ENCODE measurements around the gene GRAMD1A. TPM values are rescaled to one million over a fixed set of nuclear protein-coding genes. Genes with fewer than 3 reads are reported as not detected.

Gene GRAMD1A
- total RNA-seq, 1 experiment from 2014 or later = 75.4 TPM

- Histone ChIP-seq H3K27ac (ENCODE audit: low read depth, low read length) (no peak overlapping the region), H3K9ac (ENCODE audit: low read length) (no peak overlapping the region), H3K36me3 (ENCODE audit: control insufficient read depth in 1 of 2, insufficient read depth in 2 of 2, low read length in 2 of 2) (no peaks in the 10 kb centered on the region), H3K27me3 (ENCODE audit: insufficient read depth, low read length) (no peaks in the 10 kb centered on the region), H3K9me2 (ENCODE audit: insufficient read depth) (no peaks in the 10 kb centered on the region), H3K79me2 (ENCODE audit: insufficient read depth, low read length) (no peaks in the 10 kb centered on the region), H4K20me1 (ENCODE audit: insufficient read depth) (no peaks in the 10 kb centered on the region), H3K4me3 (replicated peaks in 1 of 2; ENCODE audit: low read depth in 1 of 2, low read length in 2 of 2) (no peak overlapping the region), H3K4me1 (ENCODE audit: control insufficient read depth in 1 of 2, insufficient read depth in 2 of 2, low read length in 2 of 2) (peaks cover 0 to 16% of the 10 kb centered on the region in 2 experiments; a peak in 2 of 4 replicates), H3K9me3 (ENCODE audit: control insufficient read depth in 1 of 2, insufficient read depth in 1 of 2, low read depth in 1 of 2, low read length in 2 of 2) (no peaks in the 10 kb centered on the region), H3K4me2 (ENCODE audit: low read length) (no peak overlapping the region), H2AFZ (ENCODE audit: low read depth, low read length, poor library complexity, severe bottlenecking) (no peak overlapping the region)
- RAD21 ChIA-PET (ENCODE audit: low non-redundant PET in 1 of 2, low total read pairs in 2 of 2, uncharacterized antibody in 2 of 2, unreplicated experiment in 2 of 2) = no interaction called here
- DNase-seq (ENCODE audit: low read depth, low spot score) (no peak), ATAC-seq (no peak)
- CTCF ChIA-PET = interaction anchor here (0.9 to 2.1 kb wide), 4 partner anchors 7 to 82 kb away, joined by 3 to 6 read pairs (median 4); no protein-coding TSS in a partner anchor
- intact Hi-C loops (cut with micrococcal nuclease) = no loop called here
- no peak for TF ChIP-seq POLR2AphosphoS5 (IDR thresholded peaks at IDR 0.05; ENCODE audit: low read depth, low read length)
- POLR2A ChIA-PET = no interaction called here
- no TSS peak for BruUV-seq (replicated peaks)
Measured at GRCh38 chr19:35059006-35059798, 59.1 kb downstream of the GRAMD1A start.

GRCh38 chr19:35059799-35060091 is 59.6 kb downstream of the GRAMD1A start:
- ChIA-PET POLR2A (no interaction called here), RAD21 (ENCODE audit: low non-redundant PET in 1 of 2, low total read pairs in 2 of 2, uncharacterized antibody in 2 of 2, unreplicated experiment in 2 of 2) (no interaction called here)

More at GRCh38 chr19:35059799-35060091, 59.6 kb downstream of the GRAMD1A start:
- Histone ChIP-seq H2AFZ (ENCODE audit: low read depth, low read length, poor library complexity, severe bottlenecking) (no peak overlapping the region), H3K9me3 (ENCODE audit: control insufficient read depth in 1 of 2, insufficient read depth in 1 of 2, low read depth in 1 of 2, low read length in 2 of 2) (no peaks in the 10 kb centered on the region), H3K9ac (ENCODE audit: low read length) (no peak overlapping the region), H3K27ac (ENCODE audit: low read depth, low read length) (no peak overlapping the region), H3K4me3 (replicated peaks in 1 of 2; ENCODE audit: low read depth in 1 of 2, low read length in 2 of 2) (no peak overlapping the region), H3K4me2 (ENCODE audit: low read length) (no peak overlapping the region), H4K20me1 (ENCODE audit: insufficient read depth) (no peaks in the 10 kb centered on the region), H3K36me3 (ENCODE audit: control insufficient read depth in 1 of 2, insufficient read depth in 2 of 2, low read length in 2 of 2) (no peaks in the 10 kb centered on the region), H3K79me2 (ENCODE audit: insufficient read depth, low read length) (no peaks in the 10 kb centered on the region), H3K4me1 (ENCODE audit: control insufficient read depth in 1 of 2, insufficient read depth in 2 of 2, low read length in 2 of 2) (peaks cover 0 to 16% of the 10 kb centered on the region in 2 experiments; a peak in 2 of 4 replicates), H3K27me3 (ENCODE audit: insufficient read depth, low read length) (no peaks in the 10 kb centered on the region), H3K9me2 (ENCODE audit: insufficient read depth) (no peaks in the 10 kb centered on the region)
- ATAC-seq (no peak), DNase-seq (ENCODE audit: low read depth, low spot score) (no peak)
- TF ChIP-seq FOSL1 (IDR thresholded peaks at IDR 0.05; ENCODE audit: low read depth) = no peak
- no peak for TF ChIP-seq JUND (IDR thresholded peaks at IDR 0.05)
- no peak for TF ChIP-seq CEBPB (IDR thresholded peaks at IDR 0.05; ENCODE audit: low read depth)
- intact Hi-C loops (cut with micrococcal nuclease) = no loop called here
- no TSS peak for BruUV-seq (replicated peaks)
- CTCF ChIA-PET = no interaction called here
